HG03571 (cell line): ENCODE data around the gene CAPN5.
A peak's percentile ranks its signal among the peaks of the same experiment; 100 is the strongest.
"Not testable (repeated sequence)": the region's sequence is repeated elsewhere in the genome, so short reads cannot be mapped to it uniquely, and the experiment has no call there.

Source experiments
- ATAC-seq: cut with Tn5 transposase; IDR thresholded peaks from one replicate; pipeline ENCODE4 v1.9.1; 2021; ENCODE audit not compliant: unreplicated experiment

The CAPN5 gene

GRCh38 chr11:77066229-77067042 is at the start of gene CAPN5:
Gene CAPN5, plus strand, starts transcription at chr11:77066971. Its CDS starts 17,916 bp downstream, at chr11:77084887.
- ATAC-seq, result peak; percentile 80

GRCh38 chr11:77018396-77018924 is 48.3 kb upstream of the CAPN5 start:
- ATAC-seq, result not testable (repeated sequence)

GRCh38 chr11:77019976-77020595 is 46.7 kb upstream of the CAPN5 start:
- no peak for ATAC-seq

GRCh38 chr11:77020734-77021133 is 46.0 kb upstream of the CAPN5 start:
- ATAC-seq, result no peak

GRCh38 chr11:77024745-77025144 is 42.0 kb upstream of the CAPN5 start:
- ATAC-seq, result no peak

- ATAC-seq, result no peak
These were observed 40.5 kb upstream of the CAPN5 start for GRCh38 chr11:77026221-77026620.

GRCh38 chr11:77026743-77027142 is 40.0 kb upstream of the CAPN5 start:
- ATAC-seq, result no peak

GRCh38 chr11:77027275-77027674 is 39.5 kb upstream of the CAPN5 start:
- ATAC-seq, result no peak

- ATAC-seq, result no peak
These were observed 36.9 kb upstream of the CAPN5 start for GRCh38 chr11:77029829-77030228.

- ATAC-seq, result no peak
These were observed 35.8 kb upstream of the CAPN5 start for GRCh38 chr11:77030834-77031414.

GRCh38 chr11:77031599-77031998 is 35.2 kb upstream of the CAPN5 start:
- ATAC-seq, result no peak

GRCh38 chr11:77035039-77035438 is 31.7 kb upstream of the CAPN5 start:
- no peak for ATAC-seq

GRCh38 chr11:77035580-77035979 is 31.2 kb upstream of the CAPN5 start:
- no peak for ATAC-seq

- ATAC-seq, result no peak
These were observed 30.4 kb upstream of the CAPN5 start for GRCh38 chr11:77036398-77036797.

- ATAC-seq, result no peak
These were observed 29.7 kb upstream of the CAPN5 start for GRCh38 chr11:77037057-77037456.

GRCh38 chr11:77038029-77038824 is 28.5 kb upstream of the CAPN5 start:
- ATAC-seq, result no peak

GRCh38 chr11:77038825-77039326 is 27.9 kb upstream of the CAPN5 start:
- no peak for ATAC-seq

- ATAC-seq, result no peak
These were observed 27.0 kb upstream of the CAPN5 start for GRCh38 chr11:77039491-77040400.

- ATAC-seq, result no peak
These were observed 26.4 kb upstream of the CAPN5 start for GRCh38 chr11:77040401-77040777.

GRCh38 chr11:77040889-77041288 is 25.9 kb upstream of the CAPN5 start:
- no peak for ATAC-seq
